A673 (cell line): ENCODE measurements around the gene RALGPS1. TPM values are rescaled to one million over a fixed set of nuclear protein-coding genes. Genes with fewer than 3 reads are reported as not detected.

Experiments
- BruUV-seq: library from RNA; stranded (reverse); fragments of 400-500 nt; replicated peaks from 2 replicates; lab custom pipeline; 2021; lab: Mats Ljungman, UMichigan
- CTCF ChIA-PET: fragments of 300-600 bp; sonication (Branson Sonifier 250); formaldehyde crosslinking; loops from one replicate; lab custom pipeline; 2022; ENCODE audit warnings: antibody characterized with exemption; lab: Charles Lee
- POLR2A ChIA-PET: fragments of 300-600 bp; sonication (Branson Sonifier 250); formaldehyde crosslinking; loops from one replicate; lab custom pipeline; 2022; ENCODE audit warnings: antibody characterized with exemption; ENCODE audit not compliant: low non-redundant PET; lab: Charles Lee
- DNase-seq: peaks from one replicate; pipeline ENCODE4 v3.0.0-alpha.2; 2015; ENCODE audit warnings: low spot score
- H3K27ac ChIP-seq: fragments of 200-600 bp; sonication (generic); 2 replicates; pipeline ENCODE4 v1.5.1; 2016; ENCODE audit warnings: mixed run types, low read depth, mild to moderate bottlenecking, mixed read lengths, antibody characterized with exemption, low read length; ENCODE audit not compliant: poor library complexity, severe bottlenecking
- H3K27me3 ChIP-seq: fragments of 200-600 bp; sonication (generic); replicated peaks from 2 replicates; pipeline ENCODE4 v1.6.1; 2017; ENCODE audit warnings: mixed run types, low read depth, mild to moderate bottlenecking, mixed read lengths, antibody characterized with exemption, low read length; ENCODE audit not compliant: insufficient read depth, poor library complexity
- H3K36me3 ChIP-seq: fragments of 200-600 bp; sonication (generic); 2 replicates; pipeline ENCODE4 v1.6.1; 2016; ENCODE audit warnings: mixed run types, mild to moderate bottlenecking, mixed read lengths, antibody characterized with exemption, low read length; ENCODE audit not compliant: insufficient read depth, poor library complexity, severe bottlenecking
- H3K4me1 ChIP-seq: fragments of 200-600 bp; sonication (generic); 2 replicates; pipeline ENCODE4 v1.6.1; 2017; ENCODE audit warnings: mixed run types, mild to moderate bottlenecking, mixed read lengths, antibody characterized with exemption, low read length; ENCODE audit not compliant: insufficient read depth, poor library complexity, severe bottlenecking
- H3K4me3 ChIP-seq: fragments of 200-600 bp; sonication (generic); 2 replicates; pipeline ENCODE4 v1.5.1; 2016; ENCODE audit warnings: low read depth, mixed run types, mild to moderate bottlenecking, mixed read lengths, low read length; ENCODE audit not compliant: poor library complexity, severe bottlenecking
- H3K9me3 ChIP-seq: fragments of 200-600 bp; sonication (generic); 2 replicates; pipeline ENCODE4 v1.6.1; 2016; ENCODE audit warnings: mixed run types, low read depth, mild to moderate bottlenecking, mixed read lengths, antibody characterized with exemption, low read length; ENCODE audit not compliant: poor library complexity, severe bottlenecking
- CTCF ChIP-seq: fragments of 300-800, 200-600 bp; sonication (generic); conservative IDR thresholded peaks from 2 replicates; pipeline ENCODE4 v1.5.1; 2017; ENCODE audit warnings: low read depth, mild to moderate bottlenecking, antibody characterized with exemption, low read length, moderate library complexity, mixed read lengths
- EZH2 ChIP-seq: fragments of 200-600 bp; sonication (generic); IDR thresholded peaks from 2 replicates; pipeline ENCODE4 v1.6.1; 2017; ENCODE audit warnings: borderline replicate concordance, low read depth, mild to moderate bottlenecking, mixed read lengths, antibody characterized with exemption, low read length; ENCODE audit not compliant: poor library complexity, severe bottlenecking
- intact Hi-C: fragments of 100-400 bp; cut with micrococcal nuclease; formaldehyde crosslinking; loops from one replicate; pipeline ENCODE4 v1.10.0; 2022; ENCODE audit not compliant: unreplicated experiment
- total RNA-seq: library from RNA; stranded (reverse); gene quantifications from 2 replicates; pipeline ENCODE4 v1.2.3, GENCODE V29; 2021

RALGPS1 gene
- total RNA-seq, 1 experiment from 2014 or later, result 3.9 TPM

- no peak overlapping the region for H3K27ac ChIP-seq
- TF ChIP-seq CTCF (no peak), EZH2 (no peak)
- BruUV-seq, result no TSS peak
- no peak overlapping the region for H3K4me3 ChIP-seq
- H3K36me3 ChIP-seq, result no peaks in the 10 kb centered on the region
- no peak for DNase-seq
- ChIA-PET POLR2A (no interaction called here), CTCF (no interaction called here)
- H3K4me1 ChIP-seq, result no peaks in the 10 kb centered on the region
- no peaks in the 10 kb centered on the region for H3K27me3 ChIP-seq
- H3K9me3 ChIP-seq, result no peaks in the 10 kb centered on the region
- intact Hi-C loops, result no loop called here
Measured at GRCh38 chr9:127112735-127113161, 198.2 kb downstream of the RALGPS1 start.

- TF ChIP-seq EZH2 (no peak), CTCF (no peak)
- CTCF ChIA-PET, result no interaction called here
- POLR2A ChIA-PET, result no interaction called here
- Histone ChIP-seq H3K4me1 (no peaks in the 10 kb centered on the region), H3K36me3 (no peaks in the 10 kb centered on the region), H3K27me3 (no peaks in the 10 kb centered on the region), H3K27ac (no peak overlapping the region), H3K4me3 (no peak overlapping the region), H3K9me3 (no peaks in the 10 kb centered on the region)
- intact Hi-C loops, result no loop called here
- BruUV-seq, result no TSS peak
- DNase-seq, result no peak
Measured at GRCh38 chr9:127113191-127113972, 198.8 kb downstream of the RALGPS1 start.

- Histone ChIP-seq H3K4me1 (no peaks in the 10 kb centered on the region), H3K4me3 (no peak overlapping the region), H3K27me3 (no peaks in the 10 kb centered on the region), H3K36me3 (no peaks in the 10 kb centered on the region), H3K9me3 (no peaks in the 10 kb centered on the region), H3K27ac (no peak overlapping the region)
- POLR2A ChIA-PET, result no interaction called here
- DNase-seq, result no peak
- CTCF ChIA-PET, result no interaction called here
- intact Hi-C loops, result no loop called here
- TF ChIP-seq CTCF, result no peak
- TF ChIP-seq EZH2, result no peak
- no TSS peak for BruUV-seq
Measured at GRCh38 chr9:127114606-127115005, 200.0 kb downstream of the RALGPS1 start.
